SU-DHL-6 (cell line): ENCODE data around the gene SPESP1.

Experiments used
- H2AFZ ChIP-seq: fragments of 200-600 bp; sonication (generic); 2 replicates; pipeline ENCODE4 v1.6.1; 2014; ENCODE audit warnings: low read depth, mild to moderate bottlenecking, moderate library complexity, mixed read lengths, antibody characterized with exemption, low read length; ENCODE audit not compliant: severe bottlenecking
- H3F3A ChIP-seq: fragments of 200-600 bp; shearing (Covaris generic); 2 replicates; pipeline ENCODE4 v1.6.0; 2016; ENCODE audit warnings: antibody characterized with exemption, mild to moderate bottlenecking; ENCODE audit not compliant: insufficient read depth
- H3K27ac ChIP-seq: fragments of 200-600 bp; sonication (generic); 2 replicates; pipeline ENCODE4 v1.5.1; 2016; ENCODE audit warnings: low read depth, mild to moderate bottlenecking, low read length, moderate library complexity, mixed read lengths
- H3K27me3 ChIP-seq: fragments of 200-600 bp; sonication (generic), shearing (Covaris generic); 2 replicates; pipeline ENCODE4 v1.6.0; 2014; ENCODE audit warnings: mild to moderate bottlenecking, low read length
- H3K36me3 ChIP-seq: fragments of 200-600 bp; sonication (generic); 2 replicates; pipeline ENCODE4 v1.6.1; 2014; ENCODE audit warnings: mild to moderate bottlenecking, low read length, mixed read lengths
- H3K4me2 ChIP-seq: fragments of 300-600, 200-600 bp; shearing (Covaris generic), sonication (generic); 2 replicates; pipeline ENCODE4 v1.6.0; 2014; ENCODE audit warnings: low read length, low read depth, mild to moderate bottlenecking; ENCODE audit not compliant: poor library complexity, severe bottlenecking
- H3K4me3 ChIP-seq: fragments of 200-600 bp; sonication (generic); 2 replicates; pipeline ENCODE4 v1.5.1; 2014; ENCODE audit warnings: antibody characterized with exemption, low read length, mild to moderate bottlenecking, mixed read lengths; ENCODE audit not compliant: insufficient read depth, poor library complexity, severe bottlenecking
- H3K79me2 ChIP-seq: fragments of 200-600 bp; sonication (generic); 2 replicates; pipeline ENCODE4 v1.6.1; 2014; ENCODE audit warnings: mild to moderate bottlenecking, low read length, moderate library complexity; ENCODE audit not compliant: insufficient read depth
- H3K9ac ChIP-seq: fragments of 200-600 bp; sonication (generic); 2 replicates; pipeline ENCODE4 v1.7.0; 2014; ENCODE audit warnings: mild to moderate bottlenecking, low read length
- H3K9me2 ChIP-seq: fragments of 200-600 bp; sonication (generic); replicated peaks from 2 replicates; pipeline ENCODE4 v1.6.1; 2014; ENCODE audit warnings: low read length; ENCODE audit not compliant: insufficient read depth
- H3K9me3 ChIP-seq: fragments of 200-600 bp; sonication (generic); 2 replicates; pipeline ENCODE4 v1.6.1; 2014; ENCODE audit warnings: low read length, mixed read lengths; ENCODE audit not compliant: insufficient read depth
- H4K20me1 ChIP-seq: fragments of 200-600 bp; sonication (generic); 2 replicates; pipeline ENCODE4 v1.6.1; 2014; ENCODE audit warnings: low read depth, mild to moderate bottlenecking, antibody characterized with exemption, low read length, moderate library complexity, mixed read lengths
- EZH2phosphoT487 ChIP-seq: fragments of 200-600 bp; sonication (generic), shearing (Covaris generic); conservative IDR thresholded peaks from 2 replicates; pipeline ENCODE4 v1.6.1; 2018; ENCODE audit warnings: mild to moderate bottlenecking, antibody characterized with exemption, low read length, moderate library complexity, mixed read lengths
- TF ChIP-seq, protein P1 (sequence below): fragments of 200-600 bp; sonication (generic); IDR thresholded peaks from one replicate; pipeline ENCODE4 v1.5.1; 2017; ENCODE audit warnings: antibody characterized with exemption, mild to moderate bottlenecking, low read length, moderate library complexity; ENCODE audit not compliant: insufficient read depth, poor library complexity, severe bottlenecking

SPESP1 gene

DNA sequence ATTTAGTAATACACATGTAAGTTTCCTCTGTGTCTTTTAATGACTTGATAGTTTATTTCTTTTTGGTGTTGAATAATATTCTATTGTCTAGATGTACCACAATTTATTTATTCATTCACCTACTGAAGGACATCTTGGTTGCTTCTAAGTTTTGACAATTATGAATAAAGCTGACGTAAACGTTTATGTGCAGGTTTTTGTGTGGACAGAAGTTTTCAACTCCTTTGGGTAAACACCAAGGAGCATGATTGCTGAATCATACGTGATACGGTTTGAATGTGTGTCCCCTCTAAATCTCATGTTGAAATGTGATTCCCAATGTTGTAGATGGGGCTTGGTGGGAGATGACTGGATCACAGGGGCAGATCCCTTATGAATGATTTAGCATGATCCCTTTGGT, 21.5 kb downstream of the SPESP1 start:
- no peak overlapping the region for H2AFZ ChIP-seq
- TF ChIP-seq, protein P1, sequence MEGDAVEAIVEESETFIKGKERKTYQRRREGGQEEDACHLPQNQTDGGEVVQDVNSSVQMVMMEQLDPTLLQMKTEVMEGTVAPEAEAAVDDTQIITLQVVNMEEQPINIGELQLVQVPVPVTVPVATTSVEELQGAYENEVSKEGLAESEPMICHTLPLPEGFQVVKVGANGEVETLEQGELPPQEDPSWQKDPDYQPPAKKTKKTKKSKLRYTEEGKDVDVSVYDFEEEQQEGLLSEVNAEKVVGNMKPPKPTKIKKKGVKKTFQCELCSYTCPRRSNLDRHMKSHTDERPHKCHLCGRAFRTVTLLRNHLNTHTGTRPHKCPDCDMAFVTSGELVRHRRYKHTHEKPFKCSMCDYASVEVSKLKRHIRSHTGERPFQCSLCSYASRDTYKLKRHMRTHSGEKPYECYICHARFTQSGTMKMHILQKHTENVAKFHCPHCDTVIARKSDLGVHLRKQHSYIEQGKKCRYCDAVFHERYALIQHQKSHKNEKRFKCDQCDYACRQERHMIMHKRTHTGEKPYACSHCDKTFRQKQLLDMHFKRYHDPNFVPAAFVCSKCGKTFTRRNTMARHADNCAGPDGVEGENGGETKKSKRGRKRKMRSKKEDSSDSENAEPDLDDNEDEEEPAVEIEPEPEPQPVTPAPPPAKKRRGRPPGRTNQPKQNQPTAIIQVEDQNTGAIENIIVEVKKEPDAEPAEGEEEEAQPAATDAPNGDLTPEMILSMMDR: no peak
- TF ChIP-seq EZH2phosphoT487: no peak
- H3K79me2 ChIP-seq: no peaks in the 10 kb centered on the region
- no peaks in the 10 kb centered on the region for H3F3A ChIP-seq
- no peak overlapping the region for H3K4me2 ChIP-seq
- H3K36me3 ChIP-seq: no peaks in the 10 kb centered on the region
- no peaks in the 10 kb centered on the region for H4K20me1 ChIP-seq
- no peak overlapping the region for H3K9ac ChIP-seq
- H3K9me3 ChIP-seq: no peaks in the 10 kb centered on the region
- H3K27me3 ChIP-seq: no peaks in the 10 kb centered on the region
- H3K27ac ChIP-seq: no peak overlapping the region
- no peaks in the 10 kb centered on the region for H3K9me2 ChIP-seq
- H3K4me3 ChIP-seq: no peak overlapping the region

DNA sequence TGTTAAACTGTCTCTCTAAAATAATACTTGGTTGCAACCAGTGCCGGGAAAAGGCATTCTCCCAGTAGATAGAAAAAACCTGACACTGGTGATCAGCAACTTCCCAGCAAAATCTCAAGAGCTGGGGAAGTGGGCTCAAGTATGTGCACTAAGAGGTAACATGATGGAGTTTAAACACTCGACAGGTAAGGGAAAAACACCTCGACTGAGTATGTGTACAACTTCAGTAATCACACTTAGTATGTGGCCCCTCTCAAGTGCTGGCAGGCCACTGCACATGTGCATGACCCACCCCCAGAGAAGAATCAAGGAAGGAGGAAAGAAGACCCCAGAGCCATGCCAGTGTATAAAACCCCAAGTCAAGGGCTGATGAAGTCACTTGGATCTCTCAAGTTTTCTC, 27.4 kb downstream of the SPESP1 start:
- Histone ChIP-seq H4K20me1 (no peaks in the 10 kb centered on the region), H3K4me2 (no peak overlapping the region), H3K9ac (no peak overlapping the region), H3K9me3 (no peaks in the 10 kb centered on the region), H3K36me3 (no peaks in the 10 kb centered on the region), H3K4me3 (no peak overlapping the region), H3K79me2 (no peaks in the 10 kb centered on the region), H3K9me2 (no peaks in the 10 kb centered on the region), H3K27me3 (no peaks in the 10 kb centered on the region), H3K27ac (no peak overlapping the region), H2AFZ (no peak overlapping the region), H3F3A (no peaks in the 10 kb centered on the region)
- no peak for TF ChIP-seq EZH2phosphoT487
- TF ChIP-seq, protein P1: no peak

DNA sequence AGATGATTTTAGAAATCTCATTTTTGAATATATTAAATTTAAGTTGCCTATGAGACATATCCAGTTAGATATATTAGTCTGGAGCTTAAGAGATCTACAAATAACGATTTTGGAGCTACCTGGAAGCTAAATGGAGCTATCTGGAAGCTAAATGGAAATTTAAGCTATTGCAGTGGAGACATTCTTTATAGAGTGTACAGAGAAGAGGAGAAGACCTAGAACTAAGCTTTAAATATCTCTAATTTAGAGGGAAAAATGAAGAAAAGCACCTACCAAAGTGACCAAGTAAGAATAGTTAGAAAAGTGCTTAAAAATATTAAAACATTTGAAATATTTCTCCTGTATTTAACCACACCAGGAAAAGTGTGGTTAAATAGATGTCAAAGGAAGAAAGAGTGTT, 28.3 kb downstream of the SPESP1 start:
- no peak overlapping the region for H3K4me2 ChIP-seq
- no peak overlapping the region for H3K9ac ChIP-seq
- no peak overlapping the region for H2AFZ ChIP-seq
- H4K20me1 ChIP-seq: no peaks in the 10 kb centered on the region
- no peak overlapping the region for H3K4me3 ChIP-seq
- no peak overlapping the region for H3K27ac ChIP-seq
- no peaks in the 10 kb centered on the region for H3K9me3 ChIP-seq
- no peaks in the 10 kb centered on the region for H3K9me2 ChIP-seq
- H3K79me2 ChIP-seq: no peaks in the 10 kb centered on the region
- TF ChIP-seq, protein P1: no peak
- no peak for TF ChIP-seq EZH2phosphoT487
- no peaks in the 10 kb centered on the region for H3K27me3 ChIP-seq
- H3F3A ChIP-seq: no peaks in the 10 kb centered on the region
- no peaks in the 10 kb centered on the region for H3K36me3 ChIP-seq
